ENCODE measurements around the gene PEAK1.

The PEAK1 gene

GRCh38 chr15:77084436-77084835, 335.5 kb downstream of the PEAK1 start:
- H3K27me3 ChIP-seq (replicated peaks; ENCODE audit: control insufficient read depth, insufficient read depth, low read length) = no peaks in the 10 kb centered on the region
- TF ChIP-seq CTCF (IDR thresholded peaks at IDR 0.05; ENCODE audit: insufficient read depth, low read length, poor library complexity, severe bottlenecking) = no peak
- H3K36me3 ChIP-seq (ENCODE audit: control insufficient read depth, insufficient read depth, low read length) = no peaks in the 10 kb centered on the region
- DNase-seq (ENCODE audit: extremely low read depth, insufficient read length) = no peak
- H3K4me3 ChIP-seq (replicated peaks; ENCODE audit: low read depth, low read length) = no peak overlapping the region

GRCh38 chr15:77083381-77084160, 336.3 kb downstream of the PEAK1 start:
- Histone ChIP-seq H3K36me3 (ENCODE audit: control insufficient read depth, insufficient read depth, low read length) (no peaks in the 10 kb centered on the region), H3K4me3 (replicated peaks; ENCODE audit: low read depth, low read length) (peak overlapping the region; percentile 38), H3K27me3 (replicated peaks; ENCODE audit: control insufficient read depth, insufficient read depth, low read length) (no peaks in the 10 kb centered on the region)
- TF ChIP-seq CTCF (IDR thresholded peaks at IDR 0.05; ENCODE audit: insufficient read depth, low read length, poor library complexity, severe bottlenecking) = no peak
- peak; percentile 86 for DNase-seq (ENCODE audit: extremely low read depth, insufficient read length)

- DNase-seq (ENCODE audit: extremely low read depth, insufficient read length) = no peak
- Histone ChIP-seq H3K27me3 (replicated peaks; ENCODE audit: control insufficient read depth, insufficient read depth, low read length) (no peaks in the 10 kb centered on the region), H3K4me3 (replicated peaks; ENCODE audit: low read depth, low read length) (no peak overlapping the region), H3K36me3 (ENCODE audit: control insufficient read depth, insufficient read depth, low read length) (no peaks in the 10 kb centered on the region)
- no peak for TF ChIP-seq CTCF (IDR thresholded peaks at IDR 0.05; ENCODE audit: insufficient read depth, low read length, poor library complexity, severe bottlenecking)
Measured at GRCh38 chr15:77081971-77082370, 337.9 kb downstream of the PEAK1 start.

- DNase-seq (ENCODE audit: extremely low read depth, insufficient read length) = no peak
- no peaks in the 10 kb centered on the region for H3K27me3 ChIP-seq (replicated peaks; ENCODE audit: control insufficient read depth, insufficient read depth, low read length)
- no peaks in the 10 kb centered on the region for H3K36me3 ChIP-seq (ENCODE audit: control insufficient read depth, insufficient read depth, low read length)
- TF ChIP-seq CTCF (IDR thresholded peaks at IDR 0.05; ENCODE audit: insufficient read depth, low read length, poor library complexity, severe bottlenecking) = no peak
- no peak overlapping the region for H3K4me3 ChIP-seq (replicated peaks; ENCODE audit: low read depth, low read length)
Measured at GRCh38 chr15:77076323-77076915, 343.5 kb downstream of the PEAK1 start.

- no peak for TF ChIP-seq CTCF (IDR thresholded peaks at IDR 0.05; ENCODE audit: insufficient read depth, low read length, poor library complexity, severe bottlenecking)
- DNase-seq (ENCODE audit: extremely low read depth, insufficient read length) = no peak
- no peaks in the 10 kb centered on the region for H3K36me3 ChIP-seq (ENCODE audit: control insufficient read depth, insufficient read depth, low read length)
Measured at GRCh38 chr15:77075528-77075927, 344.4 kb downstream of the PEAK1 start.

More at GRCh38 chr15:77075528-77075927, 344.4 kb downstream of the PEAK1 start:
- Histone ChIP-seq H3K27me3 (replicated peaks; ENCODE audit: control insufficient read depth, insufficient read depth, low read length) (no peaks in the 10 kb centered on the region), H3K4me3 (replicated peaks; ENCODE audit: low read depth, low read length) (no peak overlapping the region)
